NCI-H1694 (cell line): Measurements from ENCODE around the gene PCDHGC3.
A peak's percentile ranks its signal among the peaks of the same experiment; 100 is the strongest.
"Not testable (repeated sequence)": the region's sequence is repeated elsewhere in the genome, so short reads cannot be mapped to it uniquely, and the experiment has no call there.

ENCODE experiments used
- DNase-seq: peaks from one replicate; lab custom pipeline; 2025; lab: John Stamatoyannopoulos, UW

The PCDHGC3 gene

DNA sequence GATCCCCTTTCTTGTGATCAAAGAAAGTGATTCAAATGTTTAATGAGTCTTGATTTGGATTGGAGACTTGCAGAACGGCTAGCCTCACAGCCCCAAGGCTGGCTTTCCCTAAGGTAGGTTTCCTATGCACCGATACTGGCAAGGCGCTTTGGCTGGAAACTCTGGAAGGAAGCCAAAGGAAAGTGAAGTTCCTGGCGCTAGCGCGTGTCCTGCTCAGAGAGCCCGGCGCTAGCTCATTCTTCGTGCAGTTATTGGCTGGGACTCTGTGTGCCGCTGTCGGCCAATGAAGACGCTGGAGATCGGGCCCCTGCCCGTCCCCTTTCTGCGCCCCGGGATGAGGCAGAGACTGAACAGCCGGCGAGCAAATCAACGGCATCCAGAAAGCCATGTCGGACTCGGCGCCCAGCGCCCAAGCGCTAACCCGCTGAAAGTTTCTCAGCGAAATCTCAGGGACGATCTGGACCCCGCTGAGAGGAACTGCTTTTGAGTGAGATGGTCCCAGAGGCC is at the start of gene PCDHGC3:
TSS of gene PCDHGC3 (plus strand) at position 342 of the 507 bp plus-strand sequence. CDS start at position 493, 151 bp downstream.
- DNase-seq, result peak; percentile 84

GRCh38 chr5:141427783-141428426 is 47.9 kb upstream of the PCDHGC3 start:
- DNase-seq, result no peak

GRCh38 chr5:141430332-141431113 is 45.2 kb upstream of the PCDHGC3 start, which contains the start of gene PCDHGA12:
Gene PCDHGA12, plus strand, starts transcription at chr5:141430507. Its CDS starts 253 bp downstream, at chr5:141430760.
- DNase-seq, result no peak

- no peak for DNase-seq
These were observed 44.5 kb upstream of the PCDHGC3 start for GRCh38 chr5:141431286-141431685.

DNA sequence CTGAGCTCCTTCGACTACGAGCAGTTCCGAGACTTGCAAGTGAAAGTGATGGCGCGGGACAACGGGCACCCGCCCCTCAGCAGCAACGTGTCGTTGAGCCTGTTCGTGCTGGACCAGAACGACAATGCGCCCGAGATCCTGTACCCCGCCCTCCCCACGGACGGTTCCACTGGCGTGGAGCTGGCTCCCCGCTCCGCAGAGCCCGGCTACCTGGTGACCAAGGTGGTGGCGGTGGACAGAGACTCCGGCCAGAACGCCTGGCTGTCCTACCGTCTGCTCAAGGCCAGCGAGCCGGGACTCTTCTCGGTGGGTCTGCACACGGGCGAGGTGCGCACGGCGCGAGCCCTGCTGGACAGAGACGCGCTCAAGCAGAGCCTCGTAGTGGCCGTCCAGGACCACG is 43.5 kb upstream of the PCDHGC3 start:
- DNase-seq, result not testable (repeated sequence)

DNA sequence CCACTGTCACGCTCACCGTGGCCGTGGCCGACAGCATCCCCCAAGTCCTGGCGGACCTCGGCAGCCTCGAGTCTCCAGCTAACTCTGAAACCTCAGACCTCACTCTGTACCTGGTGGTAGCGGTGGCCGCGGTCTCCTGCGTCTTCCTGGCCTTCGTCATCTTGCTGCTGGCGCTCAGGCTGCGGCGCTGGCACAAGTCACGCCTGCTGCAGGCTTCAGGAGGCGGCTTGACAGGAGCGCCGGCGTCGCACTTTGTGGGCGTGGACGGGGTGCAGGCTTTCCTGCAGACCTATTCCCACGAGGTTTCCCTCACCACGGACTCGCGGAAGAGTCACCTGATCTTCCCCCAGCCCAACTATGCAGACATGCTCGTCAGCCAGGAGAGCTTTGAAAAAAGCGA is 43.0 kb upstream of the PCDHGC3 start:
- not testable (repeated sequence) for DNase-seq

DNA sequence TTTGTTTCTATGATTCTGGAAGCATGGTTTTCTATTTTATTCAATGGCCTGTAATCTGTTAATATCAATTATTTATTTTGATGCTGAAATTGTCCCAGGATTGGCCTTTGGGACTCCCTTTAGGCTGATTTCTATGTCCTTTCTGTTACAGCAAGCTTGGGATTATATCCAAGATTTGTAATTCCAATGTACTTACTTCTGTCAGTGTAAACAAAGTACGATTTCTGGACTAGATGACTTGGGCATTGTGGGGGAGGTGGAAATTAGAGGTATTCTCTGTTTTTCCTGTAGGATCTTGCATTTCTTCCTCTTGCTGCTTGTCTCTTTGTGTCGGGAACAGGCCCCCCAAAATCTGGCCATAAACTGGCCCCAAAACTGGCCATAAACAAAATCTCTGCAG is 41.8 kb upstream of the PCDHGC3 start:
- DNase-seq, result no peak

- no peak for DNase-seq
These were observed 38.5 kb upstream of the PCDHGC3 start for GRCh38 chr5:141437221-141437620.

- no peak for DNase-seq
These were observed 36.2 kb upstream of the PCDHGC3 start for GRCh38 chr5:141439411-141440141.

- no peak for DNase-seq
These were observed 35.4 kb upstream of the PCDHGC3 start for GRCh38 chr5:141440341-141440740.

DNA sequence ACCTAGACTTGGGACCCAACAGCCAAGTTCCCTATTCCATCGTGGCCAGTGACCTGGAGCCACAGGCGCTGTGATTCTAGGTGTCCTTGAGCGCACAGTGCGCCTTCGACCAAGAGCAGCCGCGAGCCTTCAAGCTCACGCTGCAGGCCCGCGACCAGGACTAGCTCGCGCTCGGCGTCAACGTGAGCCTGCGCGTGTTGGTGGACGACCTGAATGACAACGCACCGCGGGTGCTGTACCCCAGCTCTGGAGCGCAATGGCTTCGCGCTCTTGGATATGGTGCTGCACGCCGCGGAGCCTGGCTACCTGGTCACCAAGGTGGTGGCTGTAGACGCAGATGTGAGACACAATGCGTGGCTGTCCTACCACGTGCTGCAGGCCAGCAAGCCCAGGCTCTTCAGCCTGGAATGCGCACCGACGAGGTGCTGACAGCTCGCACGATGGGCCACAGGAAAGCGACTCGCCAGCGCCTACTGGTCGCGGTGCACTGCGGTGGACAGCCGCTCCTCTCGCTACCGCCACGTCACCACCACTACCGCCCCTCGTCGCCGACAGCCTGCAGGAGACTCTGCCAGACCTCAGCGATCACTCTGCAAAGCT is 34.1 kb upstream of the PCDHGC3 start:
- DNase-seq, result no peak

GRCh38 chr5:141465351-141465750 is 10.4 kb upstream of the PCDHGC3 start:
- no peak for DNase-seq

DNA sequence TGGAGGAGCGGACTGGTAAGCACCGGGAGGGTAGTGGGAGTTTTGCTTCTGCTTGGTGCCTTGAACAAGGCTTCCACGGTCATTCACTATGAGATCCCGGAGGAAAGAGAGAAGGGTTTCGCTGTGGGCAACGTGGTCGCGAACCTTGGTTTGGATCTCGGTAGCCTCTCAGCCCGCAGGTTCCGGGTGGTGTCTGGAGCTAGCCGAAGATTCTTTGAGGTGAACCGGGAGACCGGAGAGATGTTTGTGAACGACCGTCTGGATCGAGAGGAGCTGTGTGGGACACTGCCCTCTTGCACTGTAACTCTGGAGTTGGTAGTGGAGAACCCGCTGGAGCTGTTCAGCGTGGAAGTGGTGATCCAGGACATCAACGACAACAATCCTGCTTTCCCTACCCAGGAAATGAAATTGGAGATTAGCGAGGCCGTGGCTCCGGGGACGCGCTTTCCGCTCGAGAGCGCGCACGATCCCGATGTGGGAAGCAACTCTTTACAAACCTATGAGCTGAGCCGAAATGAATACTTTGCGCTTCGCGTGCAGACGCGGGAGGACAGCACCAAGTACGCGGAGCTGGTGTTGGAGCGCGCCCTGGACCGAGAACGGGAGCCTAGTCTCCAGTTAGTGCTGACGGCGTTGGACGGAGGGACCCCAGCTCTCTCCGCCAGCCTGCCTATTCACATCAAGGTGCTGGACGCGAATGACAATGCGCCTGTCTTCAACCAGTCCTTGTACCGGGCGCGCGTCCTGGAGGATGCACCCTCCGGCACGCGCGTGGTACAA is 556 bp downstream of the PCDHGC3 start:
- DNase-seq, result no peak

- no peak for DNase-seq
These were observed 1.3 kb downstream of the PCDHGC3 start for GRCh38 chr5:141477044-141477575.

DNA sequence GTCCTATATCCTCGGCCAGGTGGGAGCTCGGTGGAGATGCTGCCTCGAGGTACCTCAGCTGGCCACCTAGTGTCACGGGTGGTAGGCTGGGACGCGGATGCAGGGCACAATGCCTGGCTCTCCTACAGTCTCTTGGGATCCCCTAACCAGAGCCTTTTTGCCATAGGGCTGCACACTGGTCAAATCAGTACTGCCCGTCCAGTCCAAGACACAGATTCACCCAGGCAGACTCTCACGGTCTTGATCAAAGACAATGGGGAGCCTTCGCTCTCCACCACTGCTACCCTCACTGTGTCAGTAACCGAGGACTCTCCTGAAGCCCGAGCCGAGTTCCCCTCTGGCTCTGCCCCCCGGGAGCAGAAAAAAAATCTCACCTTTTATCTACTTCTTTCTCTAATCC is 2.0 kb downstream of the PCDHGC3 start:
- DNase-seq, result no peak

DNA sequence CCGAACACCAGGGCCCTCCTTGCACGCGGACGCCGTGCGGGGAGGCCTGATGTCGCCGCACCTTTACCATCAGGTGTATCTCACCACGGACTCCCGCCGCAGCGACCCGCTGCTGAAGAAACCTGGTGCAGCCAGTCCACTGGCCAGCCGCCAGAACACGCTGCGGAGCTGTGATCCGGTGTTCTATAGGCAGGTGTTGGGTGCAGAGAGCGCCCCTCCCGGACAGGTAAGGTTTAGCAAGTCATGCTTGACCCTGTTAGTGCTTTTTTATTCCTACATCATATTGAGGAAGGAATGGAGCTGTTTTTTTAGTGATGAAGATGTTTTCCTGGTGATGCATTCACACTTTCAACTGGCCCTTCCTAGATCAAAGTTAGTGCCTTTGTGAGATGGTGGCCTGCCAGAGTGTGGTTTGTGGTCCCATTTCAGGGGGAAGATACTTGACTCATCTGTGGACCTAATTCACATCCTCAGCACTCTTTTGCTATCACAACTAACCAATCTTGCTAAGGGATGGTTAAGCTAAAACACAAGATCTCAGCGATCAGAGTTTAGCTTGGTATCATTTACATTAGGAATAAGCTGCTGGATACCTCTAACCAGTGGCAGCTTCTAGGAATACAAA is 2.7 kb downstream of the PCDHGC3 start:
- DNase-seq, result no peak

DNA sequence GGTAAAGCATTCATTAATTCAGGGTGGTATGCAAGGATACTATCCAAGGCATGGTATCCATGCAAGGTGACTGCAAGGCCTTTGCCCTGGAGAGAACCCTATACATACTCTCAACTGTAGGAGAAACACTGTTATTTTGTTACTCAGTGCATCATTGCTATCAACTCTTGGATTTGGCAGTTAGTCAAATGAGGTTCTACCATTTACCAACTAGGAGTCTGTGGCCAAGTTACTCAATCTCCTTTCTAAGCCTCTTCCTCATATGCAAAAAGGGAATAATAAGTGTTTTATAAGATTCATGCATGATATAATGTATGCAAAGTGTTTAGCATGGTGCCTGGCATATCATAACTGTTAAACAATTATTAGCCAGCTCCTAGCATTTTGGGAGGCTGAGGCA is 4.0 kb downstream of the PCDHGC3 start:
- no peak for DNase-seq

- DNase-seq, result no peak
These were observed 8.1 kb downstream of the PCDHGC3 start for GRCh38 chr5:141483902-141484301.

DNA sequence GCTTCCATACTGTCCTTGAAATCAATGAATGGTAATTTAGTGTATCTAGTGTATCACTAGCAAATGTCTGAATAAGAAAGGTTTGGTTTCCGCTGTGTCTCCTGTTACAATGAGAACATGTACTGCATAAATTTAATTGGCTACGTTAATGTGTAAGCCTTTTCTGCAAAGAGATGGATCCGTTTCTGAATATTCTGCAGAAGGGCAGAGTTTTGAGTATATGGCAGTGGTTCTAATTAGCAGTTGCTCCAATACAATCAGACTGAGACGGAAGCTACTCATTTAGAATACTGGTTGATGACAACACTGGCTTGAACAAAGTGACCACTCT is 8.5 kb downstream of the PCDHGC3 start:
- DNase-seq, result no peak

DNA sequence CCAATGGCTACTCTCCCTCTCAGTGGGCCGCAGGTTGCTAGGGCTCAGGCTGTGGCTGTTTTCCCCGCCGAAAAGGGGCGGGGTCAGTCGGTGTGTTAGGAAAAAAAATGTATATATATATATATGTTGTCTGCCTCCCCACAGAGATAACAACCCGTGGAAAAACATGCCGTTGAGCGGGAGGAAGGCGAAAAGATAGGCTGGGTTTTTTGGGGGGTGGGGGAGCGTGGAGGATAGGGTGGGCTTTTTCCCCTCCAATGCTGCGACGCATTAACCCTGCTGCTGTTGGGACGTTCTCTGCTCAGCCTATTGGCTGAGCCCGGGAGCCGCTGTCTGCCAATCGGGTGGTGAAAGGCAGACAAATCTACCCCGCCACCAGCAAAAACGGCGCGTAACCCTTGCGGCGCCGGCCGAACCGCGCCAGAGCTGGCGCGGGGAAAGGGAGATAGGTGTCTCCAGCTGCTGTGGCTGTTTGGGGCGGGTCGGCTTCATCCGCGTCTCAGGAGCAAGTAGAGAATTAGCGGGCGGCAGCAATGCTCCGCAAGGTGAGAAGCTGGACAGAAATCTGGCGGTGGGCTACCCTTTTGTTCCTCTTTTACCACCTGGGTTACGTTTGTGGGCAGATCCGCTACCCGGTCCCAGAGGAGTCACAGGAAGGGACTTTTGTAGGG is 9.0 kb downstream of the PCDHGC3 start, which contains the start of gene PCDHGC4:
TSS of gene PCDHGC4 (plus strand) at position 390 of the 671 bp plus-strand sequence. CDS start at position 534, 144 bp downstream.
- DNase-seq, result no peak
